Stimulated activated effector memory CD8-positive, alpha-beta T cell treated with anti-CD3 and anti-CD28 coated beads, Interleukin-12 subunit alpha, Interleukin-12 subunit beta, amount 100 ng/mL, for 72 hours (primary cell): ENCODE results near the gene MYCBPAP.
A peak's percentile ranks its signal among the peaks of the same experiment; 100 is the strongest.

ENCODE experiments used
- ATAC-seq: fragments of 150-1000 bp; cut with Tn5 transposase; 2 replicates; pipeline ENCODE4 v1.10.0; 2021
- DNase-seq, 2 donors: peaks; one replicate each; pipeline ENCODE4 v3.0.0; 2021 to 2022; ENCODE audit warnings: low spot score in 2 of 2
- H3K27ac Mint-ChIP-seq: one replicate; pipeline ENCODE4 v1.8.0; 2022; ENCODE audit warnings: mild to moderate bottlenecking, mixed read lengths
- H3K36me3 Mint-ChIP-seq: one replicate; pipeline ENCODE4 v1.8.0; 2022; ENCODE audit warnings: mild to moderate bottlenecking, mixed read lengths
- H3K4me1 Mint-ChIP-seq: one replicate; pipeline ENCODE4 v1.8.0; 2022; ENCODE audit warnings: mixed read lengths
- H3K4me3 Mint-ChIP-seq: one replicate; pipeline ENCODE4 v1.8.0; 2022; ENCODE audit warnings: mild to moderate bottlenecking, mixed read lengths
- H3K9me3 Mint-ChIP-seq: one replicate; pipeline ENCODE4 v1.8.0; 2022; ENCODE audit warnings: mixed read lengths

MYCBPAP gene

GRCh38 chr17:50558091-50558490 lies 49.9 kb downstream of the MYCBPAP start:
- Mint-ChIP-seq H3K4me3 (peak overlapping the region; percentile 74), H3K4me1 (peaks cover 30% of the 10 kb centered on the region), H3K27ac (no peak overlapping the region), H3K9me3 (no peaks in the 10 kb centered on the region), H3K36me3 (no peaks in the 10 kb centered on the region)
- no peak for ATAC-seq
- no peak for DNase-seq

GRCh38 chr17:50558581-50558940 lies 50.3 kb downstream of the MYCBPAP start:
- Mint-ChIP-seq H3K4me3 (peak overlapping the region; percentile 74), H3K36me3 (no peaks in the 10 kb centered on the region), H3K27ac (no peak overlapping the region), H3K4me1 (peaks cover 30% of the 10 kb centered on the region), H3K9me3 (no peaks in the 10 kb centered on the region)
- ATAC-seq = no peak
- DNase-seq = no peak

GRCh38 chr17:50558941-50559614 lies 50.8 kb downstream of the MYCBPAP start:
- peaks cover 30% of the 10 kb centered on the region for H3K4me1 Mint-ChIP-seq
- no peaks in the 10 kb centered on the region for H3K36me3 Mint-ChIP-seq
- peak overlapping the region; percentile 74 for H3K4me3 Mint-ChIP-seq
- DNase-seq = no peak
- H3K9me3 Mint-ChIP-seq = no peaks in the 10 kb centered on the region
- H3K27ac Mint-ChIP-seq = no peak overlapping the region
- no peak for ATAC-seq

GRCh38 chr17:50559674-50560184 lies 51.5 kb downstream of the MYCBPAP start:
- H3K27ac Mint-ChIP-seq = no peak overlapping the region
- peak overlapping the region; percentile 74 for H3K4me3 Mint-ChIP-seq
- H3K9me3 Mint-ChIP-seq = no peaks in the 10 kb centered on the region
- no peaks in the 10 kb centered on the region for H3K36me3 Mint-ChIP-seq
- ATAC-seq (peak; percentile 56), DNase-seq (peak in 1 of 2 donors; percentile 69)
- H3K4me1 Mint-ChIP-seq = peaks cover 30% of the 10 kb centered on the region

- peaks cover 36% of the 10 kb centered on the region for H3K4me1 Mint-ChIP-seq
- H3K4me3 Mint-ChIP-seq = peak within 1 kb of the TSS; percentile 74
- peak; percentile 92 for ATAC-seq
- H3K36me3 Mint-ChIP-seq = no peaks in the 10 kb centered on the region
- H3K9me3 Mint-ChIP-seq = no peaks in the 10 kb centered on the region
- DNase-seq = peak; percentile 83 to 92
- no peak within 1 kb of the TSS for H3K27ac Mint-ChIP-seq
Observed at GRCh38 chr17:50560185-50560824, 52.1 kb downstream of the MYCBPAP start, which contains the start of gene CACNA1G. Gene CACNA1G, plus strand, starts transcription at chr17:50560715. Its CDS starts 745 bp downstream, at chr17:50561460.

- ATAC-seq = no peak
Observed at GRCh38 chr17:50560931-50561745, 52.9 kb downstream of the MYCBPAP start.

GRCh38 chr17:50561746-50562141 lies 53.5 kb downstream of the MYCBPAP start:
- no peak overlapping the region for H3K27ac Mint-ChIP-seq
- peaks cover 45% of the 10 kb centered on the region for H3K4me1 Mint-ChIP-seq
- no peaks in the 10 kb centered on the region for H3K36me3 Mint-ChIP-seq
- H3K4me3 Mint-ChIP-seq = peak overlapping the region; percentile 74
- H3K9me3 Mint-ChIP-seq = no peaks in the 10 kb centered on the region
- DNase-seq (no peak), ATAC-seq (no peak)

More at GRCh38 chr17:50560931-50561745, 52.9 kb downstream of the MYCBPAP start:
- H3K27ac Mint-ChIP-seq = no peak overlapping the region
- H3K9me3 Mint-ChIP-seq = no peaks in the 10 kb centered on the region
- H3K36me3 Mint-ChIP-seq = no peaks in the 10 kb centered on the region
- peak overlapping the region; percentile 74 for H3K4me3 Mint-ChIP-seq
- DNase-seq = no peak
- H3K4me1 Mint-ChIP-seq = peaks cover 44% of the 10 kb centered on the region

- Mint-ChIP-seq H3K9me3 (no peaks in the 10 kb centered on the region), H3K4me1 (peaks cover 45% of the 10 kb centered on the region), H3K27ac (no peak overlapping the region), H3K4me3 (peak overlapping the region; percentile 74), H3K36me3 (no peaks in the 10 kb centered on the region)
- DNase-seq (no peak), ATAC-seq (no peak)
Observed at GRCh38 chr17:50562242-50563091, 54.2 kb downstream of the MYCBPAP start.

GRCh38 chr17:50563092-50563511 lies 54.9 kb downstream of the MYCBPAP start:
- no peaks in the 10 kb centered on the region for H3K36me3 Mint-ChIP-seq
- H3K4me3 Mint-ChIP-seq = no peak overlapping the region
- peaks cover 45% of the 10 kb centered on the region for H3K4me1 Mint-ChIP-seq
- H3K9me3 Mint-ChIP-seq = no peaks in the 10 kb centered on the region
- H3K27ac Mint-ChIP-seq = no peak overlapping the region
- DNase-seq = no peak
- no peak for ATAC-seq

GRCh38 chr17:50564916-50565315 lies 56.7 kb downstream of the MYCBPAP start:
- Mint-ChIP-seq H3K36me3 (no peaks in the 10 kb centered on the region), H3K4me1 (peaks cover 28% of the 10 kb centered on the region), H3K27ac (no peak overlapping the region), H3K9me3 (no peaks in the 10 kb centered on the region), H3K4me3 (no peak overlapping the region)
- no peak for ATAC-seq
- no peak for DNase-seq

- no peaks in the 10 kb centered on the region for H3K9me3 Mint-ChIP-seq
- peak overlapping the region; percentile 36 for H3K27ac Mint-ChIP-seq
- DNase-seq (no peak), ATAC-seq (no peak)
- H3K36me3 Mint-ChIP-seq = no peaks in the 10 kb centered on the region
- no peak overlapping the region for H3K4me3 Mint-ChIP-seq
- peaks cover 23% of the 10 kb centered on the region for H3K4me1 Mint-ChIP-seq
Observed at GRCh38 chr17:50565402-50566350, 57.4 kb downstream of the MYCBPAP start.

GRCh38 chr17:50566886-50567285 lies 58.6 kb downstream of the MYCBPAP start:
- H3K4me3 Mint-ChIP-seq = no peak overlapping the region
- H3K27ac Mint-ChIP-seq = no peak overlapping the region
- H3K36me3 Mint-ChIP-seq = no peaks in the 10 kb centered on the region
- DNase-seq (no peak), ATAC-seq (no peak)
- H3K9me3 Mint-ChIP-seq = no peaks in the 10 kb centered on the region
- H3K4me1 Mint-ChIP-seq = peaks cover 25% of the 10 kb centered on the region

- DNase-seq = no peak
- H3K27ac Mint-ChIP-seq = no peak overlapping the region
- no peaks in the 10 kb centered on the region for H3K36me3 Mint-ChIP-seq
- no peak for ATAC-seq
- H3K9me3 Mint-ChIP-seq = no peaks in the 10 kb centered on the region
- no peak overlapping the region for H3K4me3 Mint-ChIP-seq
- H3K4me1 Mint-ChIP-seq = peaks cover 20% of the 10 kb centered on the region
Observed at GRCh38 chr17:50568659-50569058, 60.4 kb downstream of the MYCBPAP start.

GRCh38 chr17:50569592-50569991 lies 61.4 kb downstream of the MYCBPAP start:
- H3K9me3 Mint-ChIP-seq = no peaks in the 10 kb centered on the region
- H3K27ac Mint-ChIP-seq = no peak overlapping the region
- H3K36me3 Mint-ChIP-seq = no peaks in the 10 kb centered on the region
- ATAC-seq = no peak
- no peak overlapping the region for H3K4me3 Mint-ChIP-seq
- peaks cover 20% of the 10 kb centered on the region for H3K4me1 Mint-ChIP-seq
- no peak for DNase-seq
